ENCODE data around the gene PPP2R3B.

The PPP2R3B gene

GRCh38 chrX:369563-370101 lies 17.1 kb downstream of the PPP2R3B start:
- DNase-seq: no peak

- DNase-seq: no peak
Observed at GRCh38 chrX:368811-369562, 17.7 kb downstream of the PPP2R3B start.

GRCh38 chrX:367866-368265 lies 18.8 kb downstream of the PPP2R3B start:
- DNase-seq: no peak

DNA sequence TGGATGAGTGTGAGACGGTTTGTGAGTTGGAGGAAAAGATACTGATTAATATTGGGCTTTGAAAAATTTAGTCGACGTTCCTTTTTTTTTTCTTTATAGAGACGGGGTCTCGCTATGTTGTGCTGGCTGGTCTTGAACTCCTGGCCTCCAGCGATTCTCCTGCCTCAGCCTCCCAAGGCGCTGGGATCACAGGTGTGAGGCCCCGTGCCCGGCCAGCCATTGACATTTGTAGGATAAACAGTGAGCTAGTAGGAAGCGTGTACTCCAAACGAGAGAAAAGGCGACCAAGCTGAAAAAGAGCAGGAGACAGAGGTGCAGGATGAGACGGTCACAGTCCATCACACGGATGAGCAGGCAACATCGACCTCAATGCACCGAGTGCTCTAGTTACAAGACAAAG lies 19.4 kb downstream of the PPP2R3B start:
- DNase-seq: no peak

- no peak for DNase-seq
Observed at GRCh38 chrX:363621-364375, 22.9 kb downstream of the PPP2R3B start.

DNA sequence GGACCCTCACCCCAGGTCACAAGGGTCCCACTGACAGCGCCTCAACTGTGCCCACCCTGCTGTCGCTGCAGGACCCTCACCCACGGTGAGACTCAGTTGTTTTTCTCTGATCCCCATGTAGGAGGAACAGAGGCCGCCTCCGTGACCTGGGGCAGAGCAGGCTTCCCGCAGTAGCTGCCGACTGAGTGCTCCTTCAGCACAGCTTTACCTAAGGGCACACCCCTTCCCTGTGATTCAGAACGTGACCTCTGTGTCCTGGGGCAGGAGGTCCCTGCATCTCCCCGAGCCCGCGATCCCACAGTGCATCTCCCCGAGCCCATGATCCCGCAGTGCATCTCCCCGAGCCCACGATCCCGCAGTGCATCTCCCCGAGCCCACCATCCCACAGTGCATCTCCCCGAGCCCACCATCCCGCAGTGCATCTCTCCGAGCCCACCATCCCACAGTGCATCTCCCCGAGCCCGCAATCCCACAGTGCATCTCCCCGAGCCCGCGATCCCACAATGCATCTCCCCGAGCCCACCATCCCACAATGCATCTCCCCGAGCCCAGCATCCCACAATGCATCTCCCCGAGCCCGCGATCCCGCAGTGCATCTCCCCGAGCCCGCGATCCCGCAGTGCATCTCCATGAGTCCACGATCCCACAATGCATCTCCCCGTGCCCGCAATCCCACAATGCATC lies 23.6 kb downstream of the PPP2R3B start:
- no peak for DNase-seq

DNA sequence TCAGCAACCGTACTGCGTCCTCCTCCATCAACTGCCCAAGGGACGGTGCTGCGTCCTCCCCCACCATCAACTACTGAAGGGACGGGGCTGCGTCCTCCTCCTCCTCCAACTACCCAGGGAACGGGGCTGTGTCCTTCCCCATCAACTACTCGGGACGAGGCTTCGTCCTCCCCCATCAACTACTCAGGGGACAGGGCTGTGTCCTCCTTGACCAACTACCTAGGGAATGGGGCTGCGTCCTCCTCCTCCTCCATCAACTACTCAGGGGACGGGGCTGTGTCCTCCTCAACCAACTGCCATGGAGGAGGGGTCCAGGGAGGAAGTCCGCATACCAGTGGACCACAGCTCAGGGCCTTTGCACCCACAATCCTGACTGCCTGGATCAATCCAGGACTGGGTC lies 24.4 kb downstream of the PPP2R3B start:
- DNase-seq: no peak

- no peak for DNase-seq
Observed at GRCh38 chrX:361231-362145, 25.2 kb downstream of the PPP2R3B start.

DNA sequence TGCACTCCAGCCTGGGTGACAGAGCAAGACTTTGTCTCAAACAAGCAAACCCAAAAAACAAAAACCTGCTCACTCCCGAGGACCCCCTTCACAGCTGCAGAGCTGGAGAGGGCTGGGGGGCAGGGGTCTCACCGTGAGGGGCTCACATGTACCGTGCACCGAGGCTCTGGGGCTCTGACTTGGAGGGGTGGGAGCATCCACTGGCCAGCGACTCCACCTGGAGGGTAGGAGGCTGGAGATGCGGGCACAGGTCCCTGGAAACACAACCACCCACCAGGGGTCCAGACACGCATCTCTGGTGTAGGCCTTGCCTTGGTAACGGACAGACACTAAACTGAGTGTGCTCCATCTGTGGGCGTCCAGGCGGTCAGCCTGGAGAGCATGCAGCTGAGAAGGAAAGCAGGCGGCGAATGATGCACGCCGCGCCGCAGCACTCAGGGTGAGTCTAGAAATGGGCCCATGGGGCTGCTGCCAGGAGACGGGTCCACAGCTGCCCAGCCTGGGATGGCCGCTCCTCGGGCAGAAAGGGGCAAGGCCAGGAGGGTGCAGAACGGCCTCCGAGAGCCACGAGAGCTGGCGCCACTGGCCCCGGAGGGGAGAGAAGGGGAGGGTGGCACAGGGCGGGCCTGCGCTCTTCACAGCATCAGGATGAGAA lies 26.1 kb downstream of the PPP2R3B start:
- no peak for DNase-seq

DNA sequence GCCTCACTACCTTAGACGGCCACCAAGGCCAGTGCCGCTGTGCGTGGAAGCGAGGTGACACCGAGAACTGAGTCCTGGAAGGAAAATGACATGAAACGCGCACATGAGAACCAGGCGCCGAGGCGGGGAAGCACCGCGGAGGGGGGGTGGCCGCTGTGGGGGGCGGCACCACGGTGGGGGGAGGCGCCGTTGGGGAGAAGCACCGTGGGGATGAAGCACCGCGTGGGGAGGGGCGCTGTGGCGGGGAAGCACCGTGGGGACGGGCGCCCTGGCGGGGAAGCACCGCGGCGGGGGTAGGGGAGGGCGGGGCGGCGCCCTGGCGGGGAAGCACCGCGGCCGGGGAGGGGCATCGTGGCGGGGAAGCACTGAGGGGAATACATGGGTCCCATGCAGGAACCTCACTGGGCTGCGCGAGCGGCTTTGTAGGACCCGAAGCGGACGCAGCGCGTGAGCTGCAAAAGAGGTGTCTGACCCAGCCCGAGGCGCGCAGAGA lies 28.0 kb downstream of the PPP2R3B start:
- no peak for DNase-seq

DNA sequence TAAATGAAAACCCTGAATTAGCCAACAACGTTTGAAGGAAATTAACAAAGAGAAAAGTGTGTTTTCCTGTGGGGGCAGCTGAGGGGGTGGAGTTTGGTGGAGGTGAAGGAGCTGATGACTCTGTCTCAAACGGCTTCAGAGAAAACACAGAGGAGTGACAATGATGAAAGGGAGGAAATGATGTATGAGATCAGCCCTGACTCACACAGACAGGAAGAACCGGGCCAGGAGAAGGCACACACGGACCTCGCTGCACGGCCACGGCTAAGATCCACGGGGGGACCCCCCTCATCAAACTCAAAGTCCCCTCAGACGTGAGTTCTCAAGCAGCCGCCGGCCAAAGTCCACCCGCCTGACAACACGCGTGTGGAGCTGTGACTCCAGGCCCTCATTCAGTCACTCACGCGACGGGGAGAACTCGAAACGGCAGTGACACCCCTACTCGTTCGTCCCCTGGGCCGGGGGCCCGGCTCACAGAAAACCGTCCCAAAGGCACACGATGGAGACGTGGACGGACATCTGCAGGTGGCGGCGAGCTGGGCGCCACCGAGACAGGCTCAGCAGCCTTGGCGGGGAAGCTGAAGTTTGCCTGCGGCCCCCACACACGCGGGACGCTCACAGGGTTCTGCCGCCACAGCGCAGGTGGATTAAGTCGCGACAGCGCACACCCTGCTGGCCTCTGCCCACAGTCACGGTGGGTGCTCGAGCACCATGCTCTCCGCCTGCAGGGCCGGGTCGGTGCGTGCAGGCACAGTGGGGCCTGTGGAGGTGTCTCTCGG lies 28.8 kb downstream of the PPP2R3B start:
- peak; percentile 66 for DNase-seq

- DNase-seq: no peak
Observed at GRCh38 chrX:357035-357692, 29.5 kb downstream of the PPP2R3B start.

- no peak for DNase-seq
Observed at GRCh38 chrX:356385-357034, 30.2 kb downstream of the PPP2R3B start.

DNA sequence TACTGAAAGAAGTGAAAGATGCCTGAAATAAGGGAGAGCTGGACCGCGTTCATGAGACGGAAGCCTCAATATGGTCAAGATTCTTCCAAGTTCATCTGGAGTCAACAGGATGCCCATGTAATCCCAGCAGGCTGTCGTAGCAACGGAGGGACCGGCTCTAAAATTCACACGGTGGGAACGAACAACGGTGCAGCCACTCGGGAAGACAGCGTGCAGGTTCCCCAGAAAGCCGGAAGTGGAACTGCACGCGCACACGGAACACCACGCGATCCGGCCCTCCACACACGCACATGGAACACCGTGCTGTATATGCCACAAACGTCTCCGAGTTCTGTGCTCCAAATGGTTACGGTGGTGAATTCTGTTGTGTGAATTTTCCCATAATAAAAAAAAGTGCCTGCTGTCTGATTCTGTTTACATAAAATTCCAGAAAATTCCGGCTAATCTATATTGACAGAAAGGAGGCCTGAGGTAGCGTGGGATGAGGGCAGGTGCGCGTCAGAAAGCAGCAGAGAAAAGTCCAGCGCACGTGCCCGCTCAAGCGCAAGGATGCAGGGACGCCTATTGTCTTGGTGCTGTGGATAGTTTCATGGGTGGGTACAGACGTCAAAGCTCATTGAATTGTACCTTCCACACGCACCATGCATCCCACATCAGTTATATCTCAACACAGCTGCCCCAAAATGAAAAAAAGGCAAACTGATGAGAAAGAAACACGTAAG lies 31.2 kb downstream of the PPP2R3B start:
- DNase-seq: no peak

- DNase-seq: no peak
Observed at GRCh38 chrX:353566-354535, 32.9 kb downstream of the PPP2R3B start.

DNA sequence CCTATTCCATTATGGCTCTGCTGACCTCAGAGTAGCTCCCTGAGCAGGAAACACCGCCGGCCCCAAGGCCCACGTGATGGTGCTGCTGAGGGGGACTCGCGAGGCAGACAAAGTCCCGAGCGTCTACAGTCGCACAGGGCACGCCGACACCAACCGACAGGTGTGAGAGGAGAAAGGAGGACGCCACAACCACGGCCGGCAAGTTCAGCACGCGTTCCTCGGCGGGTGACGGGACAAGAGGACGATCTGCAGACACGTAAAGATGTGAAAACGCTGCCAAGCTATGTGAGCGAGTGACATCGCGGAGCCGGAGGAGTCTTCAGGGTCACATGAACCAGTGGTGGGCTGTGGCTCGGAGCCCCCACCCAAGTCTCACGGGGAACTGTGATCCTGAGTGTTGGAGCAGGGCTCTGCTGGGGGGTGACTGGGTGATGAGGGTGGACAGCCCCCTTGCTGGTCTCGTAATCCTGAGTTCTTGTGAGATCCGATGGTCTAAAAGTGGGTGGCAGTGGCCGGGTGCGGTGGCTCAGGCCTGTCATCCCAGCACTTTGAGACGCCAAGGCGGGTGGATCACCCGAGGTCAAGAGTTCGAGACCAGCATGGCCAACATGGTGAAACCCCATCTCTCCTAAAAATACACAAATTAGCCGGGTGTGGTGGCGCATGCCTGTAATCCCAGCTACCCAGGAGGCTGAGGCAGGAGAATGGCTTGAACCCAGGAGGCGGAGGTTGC lies 34.0 kb downstream of the PPP2R3B start:
- no peak for DNase-seq

DNA sequence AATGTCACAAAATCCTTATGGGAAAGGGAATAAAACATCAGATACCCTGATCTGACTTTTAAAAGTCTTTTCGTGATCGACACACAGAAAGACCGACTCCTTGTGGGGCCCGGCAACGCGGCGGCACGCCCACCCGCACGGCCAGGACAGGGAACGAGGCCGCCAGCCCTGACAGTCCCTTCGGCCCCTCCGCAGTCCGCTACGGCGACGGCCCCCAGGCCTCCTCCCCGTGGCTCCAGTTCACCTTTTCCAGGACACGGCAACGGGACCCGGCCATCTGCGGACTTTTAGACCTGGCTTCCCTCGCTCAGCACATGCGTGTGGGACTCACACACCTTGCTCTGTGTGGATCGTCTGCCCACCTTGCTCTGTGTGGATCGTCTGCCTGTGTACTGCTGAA lies 34.5 kb downstream of the PPP2R3B start:
- no peak for DNase-seq

Data from activated CD8-positive, alpha-beta memory T cell treated with anti-CD3 and anti-CD28 coated beads, Interleukin-2, amount 50 U/mL, for 48 hours (primary cell).